K562 (cell line): ENCODE measurements around the gene EID2. TPM values are rescaled to one million over a fixed set of nuclear protein-coding genes. Genes with fewer than 3 reads are reported as not detected.

Experiments
- BHLHE40 ChIP-seq: IDR thresholded peaks from 2 replicates; pipeline ENCODE4 v1.6.1; 2011; ENCODE audit warnings: low read length, improper control_type of control experiment
- CREBBP ChIP-seq: IDR thresholded peaks from one replicate; pipeline ENCODE4 v1.6.1; 2012; ENCODE audit warnings: low read depth, mild to moderate bottlenecking, control low read depth, inconsistent platforms, low read length
- DPF2 ChIP-seq: fragments of 450-650 bp; IDR thresholded peaks from 2 replicates; pipeline ENCODE4 v1.6.1; 2016
- ELK1 ChIP-seq: sonication (generic); formaldehyde crosslinking; IDR thresholded peaks from 2 replicates; pipeline ENCODE4 v1.8.1; 2022; ENCODE audit warnings: missing genetic modification reagents
- GABPB2 ChIP-seq: fragments of 250-450 bp; sonication (Bioruptor Pico); conservative IDR thresholded peaks from 2 replicates; pipeline ENCODE4 v1.5.1; 2021; ENCODE audit warnings: mild to moderate bottlenecking
- GTF2E2 ChIP-seq: fragments of 200-800 bp; sonication (Bioruptor generic); IDR thresholded peaks from 2 replicates; pipeline ENCODE4 v1.6.1; 2016; ENCODE audit warnings: missing genetic modification characterization, missing compliant biosample characterization
- KLF1 ChIP-seq: fragments of 450-650 bp; IDR thresholded peaks from 2 replicates; pipeline ENCODE4 v1.6.1; 2016; ENCODE audit warnings: missing genetic modification characterization, missing compliant biosample characterization
- LCOR ChIP-seq: sonication (generic); formaldehyde crosslinking; IDR thresholded peaks from 2 replicates; pipeline ENCODE4 v1.8.0; 2022; ENCODE audit warnings: mild to moderate bottlenecking, missing genetic modification reagents
- NCOA1 ChIP-seq: fragments of 450-650 bp; IDR thresholded peaks from 2 replicates; pipeline ENCODE4 v1.6.1; 2016; ENCODE audit warnings: low read depth
- NEUROD1 ChIP-seq: fragments of 150-350 bp; IDR thresholded peaks from 2 replicates; pipeline ENCODE4 v1.6.1; 2014; ENCODE audit warnings: borderline replicate concordance, low read length, low read depth; ENCODE audit not compliant: partially characterized antibody
- POLR3A ChIP-seq: IDR thresholded peaks from 2 replicates; pipeline ENCODE4 v1.6.1; 2011; ENCODE audit warnings: borderline replicate concordance, mild to moderate bottlenecking, moderate library complexity; ENCODE audit not compliant: insufficient read length, insufficient read depth; ENCODE audit errors: extremely low read depth
- RB1 ChIP-seq: fragments of 450-650 bp; IDR thresholded peaks from 2 replicates; pipeline ENCODE4 v1.6.1; 2017; ENCODE audit warnings: low read depth, mild to moderate bottlenecking
- ZEB2 ChIP-seq: fragments of 450-650 bp; IDR thresholded peaks from 2 replicates; pipeline ENCODE4 v1.6.1; 2016
- ZFP91 ChIP-seq: sonication (generic); formaldehyde crosslinking; IDR thresholded peaks from 2 replicates; pipeline ENCODE4 v1.8.0; 2022; ENCODE audit warnings: mild to moderate bottlenecking, missing genetic modification reagents
- ZNF280B ChIP-seq: fragments of 250-450 bp; sonication (Bioruptor Pico); IDR thresholded peaks from 2 replicates; pipeline ENCODE4 v1.5.1; 2021; ENCODE audit warnings: mild to moderate bottlenecking
- ZNF512 ChIP-seq: IDR thresholded peaks from 2 replicates; pipeline ENCODE4 v1.6.1; 2016; ENCODE audit warnings: missing genetic modification characterization, missing compliant biosample characterization
- ZSCAN29 ChIP-seq: fragments of 450-650 bp; IDR thresholded peaks from 2 replicates; pipeline ENCODE4 v1.6.1; 2017
- polyA plus RNA-seq, 8 experiments: library from polyadenylated mRNA; depleted of rRNA in 4 of 8; stranded (reverse) in 5 of 8; unstranded in 3 of 8; fragments of >200 nt; fragmentation: Nextera tagmentation in 2 of 8; fragmentation: Illumina TruSeq in 1 of 8; extraction: Ambion mirVana in 2 of 8; extraction: Trizol in 1 of 8; gene quantifications; 2 replicates each; pipeline versions ENCODE4 v1.2.1 to v1.2.3, GENCODE V29; 2011 to 2014; ENCODE audit warnings: inconsistent platforms in 1 of 8, missing spikeins in 1 of 8
- total RNA-seq, 7 experiments: library from RNA; depleted of rRNA in 6 of 7; stranded (reverse); fragments of >200 nt in 6 of 7; fragmentation: Illumina TruSeq in 2 of 7; extraction: Trizol in 2 of 7; gene quantifications; 2 replicates each; pipeline versions ENCODE4 v1.2.1 to v1.2.3, GENCODE V29; 2011 to 2021; ENCODE audit warnings: low replicate concordance in 1 of 7

The EID2 gene
- total and polyA plus RNA-seq, 9 of the 15 experiments (the other 6 are each of a cell fraction or from before 2014, with no cell fraction given), result 2.5 to 18.5 (median 11.3) TPM

- no peak for TF ChIP-seq GABPB2
- TF ChIP-seq RB1, result peak; percentile 87
- no peak for TF ChIP-seq POLR3A
- TF ChIP-seq LCOR (CRISPR knock-in tag), result no peak
- peak; percentile 25; the same call in 1 of the 2 replicates for TF ChIP-seq BHLHE40
- peak; percentile 25; the same call in 1 of the 2 replicates for TF ChIP-seq ZSCAN29
- TF ChIP-seq NCOA1, result no peak
- TF ChIP-seq DPF2, result no peak
- no peak for TF ChIP-seq NEUROD1
- no peak for TF ChIP-seq ZEB2
- no peak for TF ChIP-seq CREBBP
- no peak for TF ChIP-seq ELK1 (CRISPR knock-in tag)
- no peak for TF ChIP-seq ZNF512 (tag)
- TF ChIP-seq ZNF280B, result no peak
- no peak for TF ChIP-seq GTF2E2
- TF ChIP-seq ZFP91, result no peak
- no peak for TF ChIP-seq KLF1 (tag)
These were observed 41.8 kb downstream of the EID2 start (continued) for GRCh38 chr19:39497996-39498797.
